ENCODE measurements around the gene INKA2. TPM values are rescaled to one million over a fixed set of nuclear protein-coding genes. Genes with fewer than 3 reads are reported as not detected.

Gene INKA2
- total and polyA plus RNA-seq, 10 of the 15 experiments (the other 5 are each of a cell fraction or from before 2014, with no cell fraction given): 0.38 to 5.1 (median 1.3) TPM; not detected in 1

- no peak for TF ChIP-seq RELB (IDR thresholded peaks at IDR 0.05; ENCODE audit: low read depth)
- TF ChIP-seq KAT2A (conservative IDR thresholded peaks at IDR 0.05; ENCODE audit: control insufficient read depth, low read depth, low read length): no peak
- TF ChIP-seq HCFC1 (IDR thresholded peaks at IDR 0.05; ENCODE audit: low read length): no peak
- TF ChIP-seq SPI1 (IDR thresholded peaks at IDR 0.05; ENCODE audit: borderline replicate concordance, insufficient read depth, low read depth, low read length): no peak
- TF ChIP-seq MXI1 (IDR thresholded peaks at IDR 0.05; ENCODE audit: low read depth, low read length): no peak
- TF ChIP-seq HDAC2 (IDR thresholded peaks at IDR 0.05): no peak
- no peak for TF ChIP-seq ZNF622 (IDR thresholded peaks at IDR 0.05)
- no peak for TF ChIP-seq ZBTB11 (CRISPR knock-in tag; IDR thresholded peaks at IDR 0.05)
- TF ChIP-seq MEF2A (IDR thresholded peaks at IDR 0.05; ENCODE audit: insufficient read depth, low read depth, low read length): no peak
- no peak for TF ChIP-seq E2F8 (IDR thresholded peaks at IDR 0.05; ENCODE audit: low read depth, partially characterized antibody)
Measured at GRCh38 chr1:111709986-111710385, 29.2 kb downstream of the INKA2 start (continued).
